Naive thymus-derived CD4-positive, alpha-beta T cell (primary cell): ENCODE data around the gene NSF. TPM values are rescaled to one million over a fixed set of nuclear protein-coding genes. Genes with fewer than 3 reads are reported as not detected.
A peak's percentile ranks its signal among the peaks of the same experiment; 100 is the strongest.

Experiments used
- ATAC-seq: fragments of 150-1000 bp; cut with Tn5 transposase; 2 replicates; pipeline ENCODE4 v1.10.0; 2021; ENCODE audit warnings: mild to moderate bottlenecking, moderate library complexity
- CTCF ChIA-PET: fragments of 350-600 bp; sonication (Branson Sonifier 250); formaldehyde crosslinking; loops from one replicate; lab custom pipeline; 2021; ENCODE audit warnings: antibody characterized with exemption; lab: Charles Lee
- POLR2A ChIA-PET: fragments of 350-600 bp; sonication (Branson Sonifier 250); formaldehyde crosslinking; loops from one replicate; lab custom pipeline; 2021; ENCODE audit warnings: antibody characterized with exemption, inconsistent platforms; lab: Charles Lee
- DNase-seq, 9 donors: peaks; one replicate each; pipeline versions ENCODE4 v3.0.0 to v3.0.0-alpha.2; 2020 to 2022; ENCODE audit warnings: mixed read lengths in 1 of 9
- H3K27ac ChIP-seq: one replicate; pipeline ENCODE4 v1.7.0; 2013; ENCODE audit warnings: mild to moderate bottlenecking, low read depth, low read length, moderate library complexity
- H3K27me3 ChIP-seq, 2 donors: one replicate each; pipeline ENCODE4 v1.7.0; 2013; ENCODE audit warnings: low read length in 2 of 2, mild to moderate bottlenecking in 2 of 2, moderate library complexity in 2 of 2; ENCODE audit not compliant: control insufficient read depth in 2 of 2, insufficient read depth in 2 of 2
- H3K36me3 ChIP-seq, 3 experiments: 1 replicate in 2 of 3; 2 replicates in 1 of 3; pipeline ENCODE4 v1.7.0; 2013; ENCODE audit warnings: low read length in 3 of 3, mild to moderate bottlenecking in 3 of 3, moderate library complexity in 1 of 3; ENCODE audit not compliant: insufficient read depth in 3 of 3, control insufficient read depth in 2 of 3
- H3K4me1 ChIP-seq, 2 donors: one replicate each; pipeline ENCODE4 v1.7.0; 2013; ENCODE audit warnings: low read length in 2 of 2, mild to moderate bottlenecking in 2 of 2, moderate library complexity in 1 of 2; ENCODE audit not compliant: control insufficient read depth in 2 of 2, insufficient read depth in 2 of 2
- H3K4me3 ChIP-seq: 2 replicates; pipeline ENCODE4 v1.7.0; 2013; ENCODE audit warnings: mild to moderate bottlenecking, low read length
- H3K9me3 ChIP-seq, 3 experiments: 1 replicate in 2 of 3; 2 replicates in 1 of 3; pipeline ENCODE4 v1.7.0; 2013; ENCODE audit warnings: low read length in 3 of 3; ENCODE audit not compliant: control insufficient read depth in 2 of 3
- H3K27ac Mint-ChIP-seq, 9 donors: one replicate each; pipeline ENCODE4 v1.8.0; 2020 to 2022; ENCODE audit warnings: mixed read lengths in 9 of 9, mild to moderate bottlenecking in 8 of 9, moderate library complexity in 5 of 9, inconsistent platforms in 2 of 9
- H3K27me3 Mint-ChIP-seq, 5 donors: one replicate each; pipeline ENCODE4 v1.8.0; 2021 to 2022; ENCODE audit warnings: mixed read lengths in 5 of 5, mild to moderate bottlenecking in 1 of 5
- H3K36me3 Mint-ChIP-seq, 5 donors: one replicate each; pipeline ENCODE4 v1.8.0; 2020 to 2022; ENCODE audit warnings: mixed read lengths in 5 of 5, mild to moderate bottlenecking in 3 of 5, inconsistent platforms in 1 of 5
- H3K4me1 Mint-ChIP-seq, 7 donors: one replicate each; pipeline ENCODE4 v1.8.0; 2020 to 2022; ENCODE audit warnings: mixed read lengths in 7 of 7, mild to moderate bottlenecking in 3 of 7, inconsistent platforms in 1 of 7
- H3K4me3 Mint-ChIP-seq, 10 donors: one replicate each; pipeline ENCODE4 v1.8.0; 2020 to 2022; ENCODE audit warnings: mild to moderate bottlenecking in 10 of 10, mixed read lengths in 10 of 10, moderate library complexity in 6 of 10, inconsistent platforms in 2 of 10
- H3K9me3 Mint-ChIP-seq, 11 donors: one replicate each; pipeline ENCODE4 v1.8.0; 2020 to 2022; ENCODE audit warnings: mixed read lengths in 11 of 11, mild to moderate bottlenecking in 4 of 11, inconsistent platforms in 1 of 11, moderate library complexity in 1 of 11
- intact Hi-C, 2 donors: fragments of 100-400 bp; cut with micrococcal nuclease; formaldehyde crosslinking; loops; one replicate each; pipeline ENCODE4 v1.15.1; 2023
- polyA plus RNA-seq, 2 donors: library from polyadenylated mRNA; unstranded; fragments of 300-500 nt; fragmentation: Illumina TruSeq; gene quantifications; one replicate each; pipeline ENCODE4 v1.2.3, GENCODE V29; 2021
- total RNA-seq, 6 experiments: library from RNA in 5 of 6; stranded (reverse) in 5 of 6; gene quantifications; 1 replicate in 5 of 6; 2 replicates in 1 of 6; pipeline ENCODE4 v1.2.3 and lab custom pipeline; 2021 to 2026

The NSF gene
- total and polyA plus RNA-seq, 7 experiments from 2014 or later = 13.0 to 59.8 (median 36.1) TPM

GRCh38 chr17:46776298-46777005, 186.0 kb downstream of the NSF start:
- intact Hi-C loops = no loop called here
- Histone ChIP-seq H3K27ac (no peak overlapping the region), H3K9me3 (no peaks in the 10 kb centered on the region), H3K36me3 (no peaks in the 10 kb centered on the region), H3K4me3 (no peak overlapping the region), H3K4me1 (peaks cover 0 to 6% of the 10 kb centered on the region in 2 donors), H3K27me3 (peaks cover 0 to 7% of the 10 kb centered on the region in 2 donors)
- H3K27me3 Mint-ChIP-seq = peaks cover 8 to 36% (median 16%) of the 10 kb centered on the region in 5 donors
- ChIA-PET POLR2A (no interaction called here), CTCF (no interaction called here)
- peak overlapping the region in 1 of 10 donors; percentile 9 for H3K4me3 Mint-ChIP-seq
- H3K9me3 Mint-ChIP-seq = peaks cover 0 to 2% (median 0%) of the 10 kb centered on the region in 11 donors
- ATAC-seq (no peak), DNase-seq (no peak)
- H3K4me1 Mint-ChIP-seq = peaks cover 0 to 11% (median 10%) of the 10 kb centered on the region in 7 donors
- no peaks in the 10 kb centered on the region for H3K36me3 Mint-ChIP-seq
- no peak overlapping the region for H3K27ac Mint-ChIP-seq

- ATAC-seq = no peak
- DNase-seq = no peak
- H3K4me1 ChIP-seq = no peaks in the 10 kb centered on the region
- Mint-ChIP-seq H3K27ac (no peak overlapping the region), H3K9me3 (peaks cover 0 to 2% (median 0%) of the 10 kb centered on the region in 11 donors), H3K36me3 (no peaks in the 10 kb centered on the region), H3K27me3 (peaks cover 4 to 24% (median 11%) of the 10 kb centered on the region in 5 donors), H3K4me3 (no peak overlapping the region), H3K4me1 (peaks cover 0 to 3% (median 0%) of the 10 kb centered on the region in 7 donors)
- POLR2A ChIA-PET = no interaction called here
- intact Hi-C loops = no loop called here
- H3K9me3 ChIP-seq = no peaks in the 10 kb centered on the region
- H3K27me3 ChIP-seq = no peaks in the 10 kb centered on the region
- H3K27ac ChIP-seq = no peak overlapping the region
- CTCF ChIA-PET = no interaction called here
- no peak overlapping the region for H3K4me3 ChIP-seq
- no peaks in the 10 kb centered on the region for H3K36me3 ChIP-seq
Measured at GRCh38 chr17:46777943-46778915, 187.8 kb downstream of the NSF start.

GRCh38 chr17:46780003-46780373, 189.5 kb downstream of the NSF start:
- intact Hi-C loops = no loop called here
- H3K27me3 ChIP-seq = no peaks in the 10 kb centered on the region
- H3K27me3 Mint-ChIP-seq = peaks cover 0 to 19% (median 8%) of the 10 kb centered on the region in 5 donors
- no peaks in the 10 kb centered on the region for H3K4me1 Mint-ChIP-seq
- no peaks in the 10 kb centered on the region for H3K4me1 ChIP-seq
- H3K27ac ChIP-seq = no peak overlapping the region
- DNase-seq = no peak
- H3K4me3 ChIP-seq = no peak overlapping the region
- CTCF ChIA-PET = no interaction called here
- no peak for ATAC-seq
- no peaks in the 10 kb centered on the region for H3K9me3 ChIP-seq
- no peaks in the 10 kb centered on the region for H3K36me3 Mint-ChIP-seq
- no peak overlapping the region for H3K4me3 Mint-ChIP-seq
- H3K27ac Mint-ChIP-seq = no peak overlapping the region
- H3K36me3 ChIP-seq = no peaks in the 10 kb centered on the region
- POLR2A ChIA-PET = no interaction called here
- H3K9me3 Mint-ChIP-seq = peaks cover 0 to 2% (median 0%) of the 10 kb centered on the region in 11 donors

GRCh38 chr17:46782250-46782953, 191.9 kb downstream of the NSF start:
- ATAC-seq = peak; percentile 52
- CTCF ChIA-PET = no interaction called here
- H3K4me3 Mint-ChIP-seq = no peak overlapping the region
- H3K27ac ChIP-seq = no peak overlapping the region
- POLR2A ChIA-PET = no interaction called here
- no peaks in the 10 kb centered on the region for H3K36me3 ChIP-seq
- H3K27ac Mint-ChIP-seq = no peak overlapping the region
- H3K4me3 ChIP-seq = no peak overlapping the region
- DNase-seq = no peak
- H3K4me1 ChIP-seq = no peaks in the 10 kb centered on the region
- H3K27me3 ChIP-seq = no peaks in the 10 kb centered on the region
- H3K9me3 ChIP-seq = no peaks in the 10 kb centered on the region
- intact Hi-C loops = no loop called here
- peaks cover 0 to 17% (median 4%) of the 10 kb centered on the region in 5 donors for H3K27me3 Mint-ChIP-seq
- no peaks in the 10 kb centered on the region for H3K36me3 Mint-ChIP-seq
- H3K9me3 Mint-ChIP-seq = peaks cover 0 to 2% (median 0%) of the 10 kb centered on the region in 11 donors
- no peaks in the 10 kb centered on the region for H3K4me1 Mint-ChIP-seq

- POLR2A ChIA-PET = no interaction called here
- Histone ChIP-seq H3K36me3 (no peaks in the 10 kb centered on the region), H3K4me3 (no peak overlapping the region), H3K27me3 (no peaks in the 10 kb centered on the region), H3K4me1 (no peaks in the 10 kb centered on the region), H3K27ac (no peak overlapping the region), H3K9me3 (no peaks in the 10 kb centered on the region)
- Mint-ChIP-seq H3K36me3 (no peaks in the 10 kb centered on the region), H3K27me3 (peaks cover 0 to 14% (median under 1%) of the 10 kb centered on the region in 5 donors), H3K27ac (no peak overlapping the region), H3K9me3 (peaks cover 0 to 2% (median 0%) of the 10 kb centered on the region in 11 donors), H3K4me3 (no peak overlapping the region), H3K4me1 (no peaks in the 10 kb centered on the region)
- DNase-seq (no peak), ATAC-seq (no peak)
- intact Hi-C loops = no loop called here
- CTCF ChIA-PET = no interaction called here
Measured at GRCh38 chr17:46783031-46783593, 192.6 kb downstream of the NSF start.

GRCh38 chr17:46785696-46786095, 195.2 kb downstream of the NSF start:
- H3K27me3 ChIP-seq = no peaks in the 10 kb centered on the region
- Mint-ChIP-seq H3K4me3 (no peak overlapping the region), H3K9me3 (peaks cover 0 to 4% (median 0%) of the 10 kb centered on the region in 11 donors), H3K27me3 (peaks cover under 1 to 24% (median 2%) of the 10 kb centered on the region in 5 donors), H3K4me1 (no peaks in the 10 kb centered on the region), H3K27ac (no peak overlapping the region), H3K36me3 (peaks cover 0 to 3% (median 0%) of the 10 kb centered on the region in 5 donors)
- H3K36me3 ChIP-seq = no peaks in the 10 kb centered on the region
- no peak for ATAC-seq
- intact Hi-C loops = no loop called here
- no peak overlapping the region for H3K27ac ChIP-seq
- no peaks in the 10 kb centered on the region for H3K4me1 ChIP-seq
- ChIA-PET CTCF (no interaction called here), POLR2A (no interaction called here)
- no peak for DNase-seq
- no peaks in the 10 kb centered on the region for H3K9me3 ChIP-seq
- no peak overlapping the region for H3K4me3 ChIP-seq
